Activated B cell treated with CpG ODN at 0.5 μM for 24 hours (primary cell): ENCODE measurements around the gene RAB17. TPM values are rescaled to one million over a fixed set of nuclear protein-coding genes. Genes with fewer than 3 reads are reported as not detected.
A peak's percentile ranks its signal among the peaks of the same experiment; 100 is the strongest.

ENCODE experiments used
- ATAC-seq: fragments of 200-7000 bp; cut with Tn5 transposase; one replicate; pipeline ENCODE4 v1.10.0; 2021; ENCODE audit warnings: low read depth, mild to moderate bottlenecking, moderate library complexity
- CTCF ChIA-PET: fragments of 350-600 bp; sonication (Branson Sonifier 250); formaldehyde crosslinking; loops from one replicate; lab custom pipeline; 2021; ENCODE audit warnings: antibody characterized with exemption; lab: Charles Lee
- POLR2A ChIA-PET: fragments of 350-600 bp; sonication (Branson Sonifier 250); formaldehyde crosslinking; loops from one replicate; lab custom pipeline; 2021; ENCODE audit warnings: antibody characterized with exemption; lab: Charles Lee
- DNase-seq: peaks from one replicate; pipeline ENCODE4 v3.0.0; 2022
- H3K27ac Mint-ChIP-seq: one replicate; pipeline ENCODE4 v1.8.0; 2020; ENCODE audit warnings: mixed read lengths
- H3K27me3 Mint-ChIP-seq: one replicate; pipeline ENCODE4 v1.8.0; 2021; ENCODE audit warnings: mixed read lengths
- H3K36me3 Mint-ChIP-seq: one replicate; pipeline ENCODE4 v1.8.0; 2021; ENCODE audit warnings: low read depth, mixed read lengths
- H3K4me1 Mint-ChIP-seq: one replicate; pipeline ENCODE4 v1.8.0; 2021; ENCODE audit warnings: mixed read lengths
- H3K4me3 Mint-ChIP-seq: one replicate; pipeline ENCODE4 v1.8.0; 2020; ENCODE audit warnings: mild to moderate bottlenecking, mixed read lengths
- H3K9me3 Mint-ChIP-seq: one replicate; pipeline ENCODE4 v1.8.0; 2020; ENCODE audit warnings: mixed read lengths
- intact Hi-C: fragments of 100-400 bp; cut with micrococcal nuclease; formaldehyde crosslinking; loops from one replicate; pipeline ENCODE4 v1.15.1; 2024
- total RNA-seq: library from RNA; stranded (reverse); gene quantifications from 2 replicates; pipeline ENCODE4 v1.2.3, GENCODE V29; 2022
- TF ChIP-seq, protein P1 (sequence below): fragments of 200-600 bp; IDR thresholded peaks from one replicate; pipeline ENCODE4 v1.8.0; 2022; ENCODE audit warnings: antibody characterized with exemption, mild to moderate bottlenecking

The RAB17 gene
- total RNA-seq, 1 donor from 2014 or later = not detected

DNA sequence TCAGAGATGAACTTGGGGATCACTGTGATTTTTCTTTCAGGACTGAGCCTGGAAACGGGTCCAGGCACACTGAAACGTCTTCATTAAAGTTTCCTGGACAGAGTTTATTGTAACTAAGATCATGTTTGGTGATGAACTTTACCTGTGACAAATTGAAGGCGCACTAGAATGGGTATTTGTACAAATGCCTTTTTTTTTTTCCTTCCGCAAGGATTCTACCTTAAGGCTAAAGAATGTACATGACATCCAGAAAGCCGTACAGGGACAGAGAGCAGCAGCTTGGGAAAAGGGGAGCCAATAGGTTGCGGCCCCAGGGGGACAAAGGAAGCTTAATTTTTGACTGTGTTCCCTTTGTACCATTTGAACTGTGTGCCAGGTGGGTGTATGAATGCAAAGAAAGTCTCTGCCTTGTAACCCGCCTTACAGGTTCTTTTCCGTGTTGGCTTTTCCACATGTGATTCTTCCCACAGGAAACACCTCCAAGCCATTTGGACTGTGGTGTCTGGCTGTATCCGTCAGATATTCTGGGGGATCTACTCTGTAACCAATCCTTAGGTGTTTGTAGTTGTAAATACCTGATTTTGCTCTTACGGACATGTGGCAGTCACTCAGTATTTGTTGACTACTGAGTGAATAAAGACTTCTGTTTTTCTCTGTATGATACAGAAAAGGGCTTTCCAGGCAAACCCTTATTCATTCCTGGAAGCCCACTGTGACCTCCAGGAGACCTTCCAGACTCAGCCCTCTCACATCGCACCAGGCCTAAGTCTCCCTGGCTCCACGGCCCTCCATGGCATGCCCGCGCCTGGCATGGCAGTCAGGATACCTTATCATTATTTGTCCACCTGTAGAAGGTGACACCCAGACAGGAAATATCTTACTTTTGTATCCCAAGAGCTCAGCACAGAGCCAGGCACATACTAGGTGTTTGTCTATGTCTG lies 38.0 kb upstream of the RAB17 start:
- Mint-ChIP-seq H3K27ac (no peak overlapping the region), H3K9me3 (no peaks in the 10 kb centered on the region), H3K36me3 (peaks cover 2% of the 10 kb centered on the region), H3K27me3 (peaks cover 32% of the 10 kb centered on the region), H3K4me3 (peak overlapping the region; percentile 82), H3K4me1 (peaks cover 24% of the 10 kb centered on the region)
- TF ChIP-seq, protein P1, sequence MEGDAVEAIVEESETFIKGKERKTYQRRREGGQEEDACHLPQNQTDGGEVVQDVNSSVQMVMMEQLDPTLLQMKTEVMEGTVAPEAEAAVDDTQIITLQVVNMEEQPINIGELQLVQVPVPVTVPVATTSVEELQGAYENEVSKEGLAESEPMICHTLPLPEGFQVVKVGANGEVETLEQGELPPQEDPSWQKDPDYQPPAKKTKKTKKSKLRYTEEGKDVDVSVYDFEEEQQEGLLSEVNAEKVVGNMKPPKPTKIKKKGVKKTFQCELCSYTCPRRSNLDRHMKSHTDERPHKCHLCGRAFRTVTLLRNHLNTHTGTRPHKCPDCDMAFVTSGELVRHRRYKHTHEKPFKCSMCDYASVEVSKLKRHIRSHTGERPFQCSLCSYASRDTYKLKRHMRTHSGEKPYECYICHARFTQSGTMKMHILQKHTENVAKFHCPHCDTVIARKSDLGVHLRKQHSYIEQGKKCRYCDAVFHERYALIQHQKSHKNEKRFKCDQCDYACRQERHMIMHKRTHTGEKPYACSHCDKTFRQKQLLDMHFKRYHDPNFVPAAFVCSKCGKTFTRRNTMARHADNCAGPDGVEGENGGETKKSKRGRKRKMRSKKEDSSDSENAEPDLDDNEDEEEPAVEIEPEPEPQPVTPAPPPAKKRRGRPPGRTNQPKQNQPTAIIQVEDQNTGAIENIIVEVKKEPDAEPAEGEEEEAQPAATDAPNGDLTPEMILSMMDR = no peak
- DNase-seq (no peak), ATAC-seq (no peak)
- ChIA-PET POLR2A (interaction anchor here (0.7 kb wide), 1 partner anchor 459 kb away, joined by 5 read pairs; no protein-coding TSS in a partner anchor), CTCF (interaction anchor here (1.0 kb wide), 1 partner anchor 45 kb away, joined by 3 read pairs; no protein-coding TSS in a partner anchor)
- intact Hi-C loops = no loop called here

GRCh38 chr2:237627441-237628246 lies 37.1 kb upstream of the RAB17 start, which contains the start of gene LRRFIP1:
TSS of gene LRRFIP1 (plus strand) at chr2:237627587. CDS start at chr2:237627645, 58 bp downstream.
- Mint-ChIP-seq H3K36me3 (peaks cover 2% of the 10 kb centered on the region), H3K4me1 (peaks cover 24% of the 10 kb centered on the region), H3K27me3 (peaks cover 30% of the 10 kb centered on the region), H3K9me3 (no peaks in the 10 kb centered on the region), H3K4me3 (peak within 1 kb of the TSS; percentile 84), H3K27ac (no peak within 1 kb of the TSS)
- peak; percentile 40 for DNase-seq
- POLR2A ChIA-PET = interaction anchor here (0.7 kb wide), 1 partner anchor 460 kb away, joined by 5 read pairs; no protein-coding TSS in a partner anchor
- peak; percentile 80 for ATAC-seq
- TF ChIP-seq, protein P1 = no peak
- CTCF ChIA-PET = interaction anchor here (1.0 kb wide), 1 partner anchor 46 kb away, joined by 3 read pairs; no protein-coding TSS in a partner anchor
- intact Hi-C loops = no loop called here

GRCh38 chr2:237626813-237627440 lies 36.4 kb upstream of the RAB17 start:
- intact Hi-C loops = no loop called here
- TF ChIP-seq, protein P1 = no peak
- DNase-seq = no peak
- ATAC-seq = peak; percentile 19
- Mint-ChIP-seq H3K4me3 (peak overlapping the region; percentile 84), H3K27ac (no peak overlapping the region), H3K27me3 (peaks cover 28% of the 10 kb centered on the region), H3K4me1 (peaks cover 24% of the 10 kb centered on the region), H3K36me3 (peaks cover 2% of the 10 kb centered on the region), H3K9me3 (no peaks in the 10 kb centered on the region)
- POLR2A ChIA-PET = no interaction called here
- CTCF ChIA-PET = no interaction called here

GRCh38 chr2:237625777-237626176 lies 35.2 kb upstream of the RAB17 start:
- intact Hi-C loops = no loop called here

More at GRCh38 chr2:237625777-237626176, 35.2 kb upstream of the RAB17 start:
- no peak for DNase-seq
- Mint-ChIP-seq H3K36me3 (peaks cover 2% of the 10 kb centered on the region), H3K27me3 (peaks cover 20% of the 10 kb centered on the region), H3K4me3 (peak overlapping the region; percentile 84), H3K9me3 (no peaks in the 10 kb centered on the region), H3K4me1 (peaks cover 17% of the 10 kb centered on the region), H3K27ac (no peak overlapping the region)
- ChIA-PET POLR2A (no interaction called here), CTCF (no interaction called here)
- no peak for ATAC-seq
- TF ChIP-seq, protein P1 = no peak
